Measurements from ENCODE around the gene PCBP4. TPM values are rescaled to one million over a fixed set of nuclear protein-coding genes. Genes with fewer than 3 reads are reported as not detected.

PCBP4 gene
- total RNA-seq, 2 experiments from 2014 or later, result 2.0 to 12.5 TPM

DNA sequence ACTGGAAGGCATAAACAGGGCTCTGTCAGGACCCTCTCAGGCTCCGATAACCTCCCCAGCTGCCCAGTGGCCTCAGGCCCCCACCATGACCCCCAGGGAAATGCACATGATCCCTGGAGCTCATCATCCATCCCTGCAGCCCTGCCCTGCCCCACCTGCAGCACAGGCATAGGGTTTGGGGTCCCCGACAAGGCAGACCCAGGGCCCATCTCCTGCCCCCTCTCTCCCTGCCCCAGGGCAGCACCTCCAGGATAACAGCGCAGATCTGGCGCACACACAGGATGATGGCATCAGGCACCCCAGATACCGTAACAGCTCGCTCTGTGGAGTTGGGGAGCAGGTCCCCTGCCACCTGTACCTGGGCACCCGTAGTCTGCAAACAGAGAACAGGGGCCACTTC lies 7.6 kb downstream of the PCBP4 start:
- CTCF ChIA-PET (ENCODE audit: unreplicated experiment), result no interaction called here
- POLR2A ChIA-PET, result interaction anchor here (0.6 kb wide), 1 partner anchor 70 kb away, joined by 3 read pairs; no protein-coding TSS in a partner anchor

DNA sequence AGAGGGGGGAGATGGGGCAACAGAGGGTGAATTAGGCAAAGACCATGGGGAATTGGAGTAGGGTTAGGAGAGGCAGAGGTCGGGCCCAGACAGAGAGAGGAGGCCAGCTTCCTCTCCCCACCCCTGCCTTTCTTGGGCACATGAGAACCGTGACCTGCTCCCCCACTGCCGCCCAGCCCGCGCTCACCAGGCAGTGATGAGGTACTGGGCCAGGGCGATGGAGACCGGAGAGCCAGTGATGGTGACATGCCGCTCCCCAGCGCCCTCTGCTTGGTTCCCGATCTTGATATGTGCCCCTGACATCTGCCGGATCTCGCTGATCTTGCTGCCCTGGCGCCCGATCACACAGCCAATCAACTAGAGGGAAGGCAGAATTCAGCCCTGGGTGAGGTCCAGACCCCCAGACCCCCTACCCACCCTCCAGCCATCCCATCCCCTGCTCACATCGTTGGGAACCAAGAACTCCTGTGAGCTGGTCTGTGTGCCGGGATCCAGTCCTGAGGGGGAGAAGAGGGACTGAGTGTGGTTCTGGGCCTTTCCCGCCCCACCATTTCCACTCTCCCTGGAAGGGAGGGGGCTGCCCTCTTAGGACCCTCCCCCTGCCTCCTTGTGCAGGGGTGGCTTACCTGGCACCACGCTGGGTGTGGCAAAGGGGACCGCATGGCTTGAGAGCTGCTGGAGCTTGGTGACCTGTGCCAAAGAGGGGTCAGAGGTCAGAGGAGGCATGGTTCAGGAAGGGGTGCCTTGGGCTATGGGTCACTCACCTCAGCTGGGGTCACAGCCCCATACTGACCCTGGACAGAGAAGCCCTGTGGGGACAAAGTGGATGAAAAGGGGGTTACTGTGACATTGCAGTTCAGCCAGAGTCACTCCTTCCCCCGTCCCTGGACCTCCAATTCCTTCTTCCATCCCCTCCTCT lies 8.4 kb downstream of the PCBP4 start:
- ChIA-PET CTCF (ENCODE audit: unreplicated experiment) (no interaction called here), POLR2A (no interaction called here)
- Histone ChIP-seq H3K36me3 (ENCODE audit: insufficient read depth, low read length) (no peaks in the 10 kb centered on the region), H2AFZ (ENCODE audit: low read length) (no peak overlapping the region), H3K4me2 (ENCODE audit: low read length) (no peak overlapping the region), H4K20me1 (ENCODE audit: insufficient read depth, low read length) (no peaks in the 10 kb centered on the region), H3K79me2 (ENCODE audit: insufficient read depth, low read depth, low read length) (no peaks in the 10 kb centered on the region), H3K27ac (ENCODE audit: low read depth, low read length, poor library complexity, severe bottlenecking) (no peak overlapping the region), H3K4me1 (ENCODE audit: insufficient read depth, low read length, poor library complexity, severe bottlenecking) (peaks cover 3% of the 10 kb centered on the region), H3K4me3 (ENCODE audit: low read depth, low read length, poor library complexity, severe bottlenecking) (no peak overlapping the region), H3K9me2 (ENCODE audit: insufficient read depth, low read length) (no peaks in the 10 kb centered on the region), H3K9me3 (ENCODE audit: low read length) (no peaks in the 10 kb centered on the region)
- TF ChIP-seq EZH2phosphoT487 (IDR thresholded peaks at IDR 0.05; ENCODE audit: borderline replicate concordance, low read depth, low read length), result no peak
- TF ChIP-seq, protein P1, sequence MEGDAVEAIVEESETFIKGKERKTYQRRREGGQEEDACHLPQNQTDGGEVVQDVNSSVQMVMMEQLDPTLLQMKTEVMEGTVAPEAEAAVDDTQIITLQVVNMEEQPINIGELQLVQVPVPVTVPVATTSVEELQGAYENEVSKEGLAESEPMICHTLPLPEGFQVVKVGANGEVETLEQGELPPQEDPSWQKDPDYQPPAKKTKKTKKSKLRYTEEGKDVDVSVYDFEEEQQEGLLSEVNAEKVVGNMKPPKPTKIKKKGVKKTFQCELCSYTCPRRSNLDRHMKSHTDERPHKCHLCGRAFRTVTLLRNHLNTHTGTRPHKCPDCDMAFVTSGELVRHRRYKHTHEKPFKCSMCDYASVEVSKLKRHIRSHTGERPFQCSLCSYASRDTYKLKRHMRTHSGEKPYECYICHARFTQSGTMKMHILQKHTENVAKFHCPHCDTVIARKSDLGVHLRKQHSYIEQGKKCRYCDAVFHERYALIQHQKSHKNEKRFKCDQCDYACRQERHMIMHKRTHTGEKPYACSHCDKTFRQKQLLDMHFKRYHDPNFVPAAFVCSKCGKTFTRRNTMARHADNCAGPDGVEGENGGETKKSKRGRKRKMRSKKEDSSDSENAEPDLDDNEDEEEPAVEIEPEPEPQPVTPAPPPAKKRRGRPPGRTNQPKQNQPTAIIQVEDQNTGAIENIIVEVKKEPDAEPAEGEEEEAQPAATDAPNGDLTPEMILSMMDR (conservative IDR thresholded peaks at IDR 0.05; ENCODE audit: low read length), result no peak
- intact Hi-C loops (cut with micrococcal nuclease; ENCODE audit: unreplicated experiment), result no loop called here
- no TSS peak for BruUV-seq (replicated peaks)
- DNase-seq (ENCODE audit: low spot score), result no peak

More for the DNA sequence above, 7.6 kb downstream of the PCBP4 start:
- Histone ChIP-seq H3K9me3 (ENCODE audit: low read length) (no peaks in the 10 kb centered on the region), H3K4me3 (ENCODE audit: low read depth, low read length, poor library complexity, severe bottlenecking) (no peak overlapping the region), H3K9me2 (ENCODE audit: insufficient read depth, low read length) (no peaks in the 10 kb centered on the region), H4K20me1 (ENCODE audit: insufficient read depth, low read length) (no peaks in the 10 kb centered on the region), H3K27ac (ENCODE audit: low read depth, low read length, poor library complexity, severe bottlenecking) (no peak overlapping the region), H3K4me1 (ENCODE audit: insufficient read depth, low read length, poor library complexity, severe bottlenecking) (peaks cover 3% of the 10 kb centered on the region), H3K79me2 (ENCODE audit: insufficient read depth, low read depth, low read length) (no peaks in the 10 kb centered on the region), H2AFZ (ENCODE audit: low read length) (no peak overlapping the region), H3K4me2 (ENCODE audit: low read length) (no peak overlapping the region), H3K36me3 (ENCODE audit: insufficient read depth, low read length) (no peaks in the 10 kb centered on the region)
- no peak for DNase-seq (ENCODE audit: low spot score)
- no TSS peak for BruUV-seq (replicated peaks)
- TF ChIP-seq, protein P1 (conservative IDR thresholded peaks at IDR 0.05; ENCODE audit: low read length), result no peak
- no peak for TF ChIP-seq EZH2phosphoT487 (IDR thresholded peaks at IDR 0.05; ENCODE audit: borderline replicate concordance, low read depth, low read length)
- intact Hi-C loops (cut with micrococcal nuclease; ENCODE audit: unreplicated experiment), result no loop called here
